Measurements from ENCODE around the gene RPS6KA3. TPM values are rescaled to one million over a fixed set of nuclear protein-coding genes. Genes with fewer than 3 reads are reported as not detected.
"Not testable (repeated sequence)": the region's sequence is repeated elsewhere in the genome, so short reads cannot be mapped to it uniquely, and the experiment has no call there.

The RPS6KA3 gene
- polyA plus RNA-seq, 1 of the 3 experiments (the other 2 are of a cell fraction) = 14.3 TPM

GRCh38 chrX:20251691-20252090, 15.0 kb downstream of the RPS6KA3 start (continued):
- TF ChIP-seq CTCF (IDR thresholded peaks at IDR 0.05) = no peak

DNA sequence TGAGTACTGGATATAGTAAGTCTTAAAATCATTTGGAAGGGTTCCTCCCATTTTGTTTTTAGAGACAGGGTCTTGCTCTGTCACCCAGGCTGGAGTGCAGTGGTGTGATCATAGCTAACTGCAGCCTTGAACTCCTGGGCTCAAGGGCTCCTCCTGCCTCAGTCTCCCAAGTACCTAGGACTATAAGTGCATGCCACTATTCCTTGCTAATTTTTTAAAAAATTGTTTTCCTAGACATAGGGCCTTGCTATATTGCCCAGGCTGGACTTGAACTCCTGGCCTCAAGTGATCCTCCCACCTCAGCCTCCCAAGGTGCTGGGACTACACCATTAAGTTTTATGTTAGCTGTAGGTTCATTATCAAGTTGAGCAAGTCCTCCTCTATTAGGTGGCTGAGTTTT, 16.6 kb downstream of the RPS6KA3 start:
- H3K36me3 ChIP-seq (replicated peaks in 1 of 2; ENCODE audit: control insufficient read depth in 1 of 2, insufficient read depth in 2 of 2, low read length in 1 of 2); CTCF ChIA-PET: not testable (repeated sequence)
- peaks cover 44% of the 10 kb centered on the region for H3K79me2 ChIP-seq (ENCODE audit: insufficient read depth)

GRCh38 chrX:20248592-20249192, 18.0 kb downstream of the RPS6KA3 start:
- TF ChIP-seq, protein P1, sequence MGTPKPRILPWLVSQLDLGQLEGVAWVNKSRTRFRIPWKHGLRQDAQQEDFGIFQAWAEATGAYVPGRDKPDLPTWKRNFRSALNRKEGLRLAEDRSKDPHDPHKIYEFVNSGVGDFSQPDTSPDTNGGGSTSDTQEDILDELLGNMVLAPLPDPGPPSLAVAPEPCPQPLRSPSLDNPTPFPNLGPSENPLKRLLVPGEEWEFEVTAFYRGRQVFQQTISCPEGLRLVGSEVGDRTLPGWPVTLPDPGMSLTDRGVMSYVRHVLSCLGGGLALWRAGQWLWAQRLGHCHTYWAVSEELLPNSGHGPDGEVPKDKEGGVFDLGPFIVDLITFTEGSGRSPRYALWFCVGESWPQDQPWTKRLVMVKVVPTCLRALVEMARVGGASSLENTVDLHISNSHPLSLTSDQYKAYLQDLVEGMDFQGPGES (IDR thresholded peaks at IDR 0.05; ENCODE audit: low read depth, low read length) = no peak
- no peaks in the 10 kb centered on the region for H3K27me3 ChIP-seq (ENCODE audit: insufficient read depth)
- H3K27ac ChIP-seq (ENCODE audit: low read depth in 2 of 2, low read length in 1 of 2) = no peak overlapping the region
- no peaks in the 10 kb centered on the region for H3K9me3 ChIP-seq
- CTCF ChIA-PET = interaction anchor here (1.0 kb wide), 1 partner anchor 12 kb away, joined by 4 read pairs; no protein-coding TSS in a partner anchor
- POLR2A ChIA-PET = no interaction called here
- WGBS (ENCODE audit: low lambda C conversion rate) = 55% methylated on average over 7 of the region's 7 CpGs
- H3K4me1 ChIP-seq (ENCODE audit: control insufficient read depth in 1 of 2, insufficient read depth in 2 of 2, low read depth in 1 of 2, low read length in 1 of 2) = no peaks in the 10 kb centered on the region; a peak in 1 of 4 replicates
- no peak overlapping the region for H3K9ac ChIP-seq
- H3K79me2 ChIP-seq (ENCODE audit: insufficient read depth) = peaks cover 44% of the 10 kb centered on the region
- no peak overlapping the region for H3K4me2 ChIP-seq
- H3F3A ChIP-seq (replicated peaks; ENCODE audit: insufficient read depth) = peaks cover 4% of the 10 kb centered on the region
- peaks cover 0 to 7% of the 10 kb centered on the region in 2 experiments for H3K36me3 ChIP-seq (replicated peaks in 1 of 2; ENCODE audit: control insufficient read depth in 1 of 2, insufficient read depth in 2 of 2, low read length in 1 of 2)
- no peaks in the 10 kb centered on the region for H3K9me2 ChIP-seq
- 0 out of 2 replicates have a peak, but pooled peaks cover 18% of the 10 kb centered on the region for H4K20me1 ChIP-seq (ENCODE audit: insufficient read depth)
- no peak overlapping the region for H3K4me3 ChIP-seq (ENCODE audit: low read depth in 2 of 2, low read length in 1 of 2)
- DNase-seq = no peak
- no peak overlapping the region for H2AFZ ChIP-seq (ENCODE audit: low read depth)

More for the DNA sequence above, 16.6 kb downstream of the RPS6KA3 start:
- H4K20me1 ChIP-seq (ENCODE audit: insufficient read depth); H3K9me3 ChIP-seq; H3K9ac ChIP-seq; H3K4me3 ChIP-seq (ENCODE audit: low read depth in 2 of 2, low read length in 1 of 2); H3K4me2 ChIP-seq; H3K27me3 ChIP-seq (ENCODE audit: insufficient read depth); H2AFZ ChIP-seq (ENCODE audit: low read depth); POLR2A ChIA-PET; H3K27ac ChIP-seq (ENCODE audit: low read depth in 2 of 2, low read length in 1 of 2); H3K9me2 ChIP-seq; H3K4me1 ChIP-seq (ENCODE audit: control insufficient read depth in 1 of 2, insufficient read depth in 2 of 2, low read depth in 1 of 2, low read length in 1 of 2); DNase-seq; H3F3A ChIP-seq (replicated peaks; ENCODE audit: insufficient read depth): not testable (repeated sequence)

DNA sequence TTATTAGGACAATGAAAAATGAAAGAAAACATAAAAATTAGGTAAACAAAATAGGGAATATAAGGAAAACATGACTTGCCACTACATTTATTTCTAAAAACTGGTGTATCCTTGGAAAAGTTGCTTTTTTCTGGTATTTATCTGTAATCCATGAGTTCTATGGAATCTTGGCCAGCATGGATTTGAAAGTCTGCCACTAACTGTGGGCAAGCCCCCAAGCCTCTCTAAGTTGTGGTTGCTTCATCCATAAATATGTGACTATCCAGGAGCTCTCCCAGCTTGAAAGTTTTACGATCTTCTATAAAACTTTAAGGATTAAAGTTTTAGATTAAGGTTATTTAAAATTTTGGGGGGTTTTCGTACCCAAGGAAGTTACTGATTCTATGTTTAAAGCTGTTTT, 21.8 kb downstream of the RPS6KA3 start:
- H3K9me2 ChIP-seq = no peaks in the 10 kb centered on the region
- H3K4me2 ChIP-seq = no peak overlapping the region
- H3K9ac ChIP-seq = no peak overlapping the region
- H3K27ac ChIP-seq (ENCODE audit: low read depth in 2 of 2, low read length in 1 of 2) = no peak overlapping the region
- POLR2A ChIA-PET = no interaction called here
- no peak for DNase-seq
- H3K27me3 ChIP-seq (ENCODE audit: insufficient read depth) = no peaks in the 10 kb centered on the region
- WGBS (ENCODE audit: low lambda C conversion rate) = 41% methylated on average over 2 of the region's 2 CpGs
- H3K9me3 ChIP-seq = no peaks in the 10 kb centered on the region
- H4K20me1 ChIP-seq (ENCODE audit: insufficient read depth) = peaks cover 13% of the 10 kb centered on the region; the same call in 1 of the 2 replicates
- H3K36me3 ChIP-seq (replicated peaks in 1 of 2; ENCODE audit: control insufficient read depth in 1 of 2, insufficient read depth in 2 of 2, low read length in 1 of 2) = peaks cover 0 to 9% of the 10 kb centered on the region in 2 experiments
- no peak overlapping the region for H2AFZ ChIP-seq (ENCODE audit: low read depth)
- CTCF ChIA-PET = no interaction called here
- peaks cover 4% of the 10 kb centered on the region for H3F3A ChIP-seq (replicated peaks; ENCODE audit: insufficient read depth)
- no peak overlapping the region for H3K4me3 ChIP-seq (ENCODE audit: low read depth in 2 of 2, low read length in 1 of 2)
- no peaks in the 10 kb centered on the region; a peak in 2 of 4 replicates for H3K4me1 ChIP-seq (ENCODE audit: control insufficient read depth in 1 of 2, insufficient read depth in 2 of 2, low read depth in 1 of 2, low read length in 1 of 2)
- H3K79me2 ChIP-seq (ENCODE audit: insufficient read depth) = peaks cover 54% of the 10 kb centered on the region
- TF ChIP-seq EZH2phosphoT487 (IDR thresholded peaks at IDR 0.05; ENCODE audit: borderline replicate concordance, low read depth) = no peak
- no peak for TF ChIP-seq FOXM1 (IDR thresholded peaks at IDR 0.05; ENCODE audit: low read depth)
- TF ChIP-seq, protein P2, sequence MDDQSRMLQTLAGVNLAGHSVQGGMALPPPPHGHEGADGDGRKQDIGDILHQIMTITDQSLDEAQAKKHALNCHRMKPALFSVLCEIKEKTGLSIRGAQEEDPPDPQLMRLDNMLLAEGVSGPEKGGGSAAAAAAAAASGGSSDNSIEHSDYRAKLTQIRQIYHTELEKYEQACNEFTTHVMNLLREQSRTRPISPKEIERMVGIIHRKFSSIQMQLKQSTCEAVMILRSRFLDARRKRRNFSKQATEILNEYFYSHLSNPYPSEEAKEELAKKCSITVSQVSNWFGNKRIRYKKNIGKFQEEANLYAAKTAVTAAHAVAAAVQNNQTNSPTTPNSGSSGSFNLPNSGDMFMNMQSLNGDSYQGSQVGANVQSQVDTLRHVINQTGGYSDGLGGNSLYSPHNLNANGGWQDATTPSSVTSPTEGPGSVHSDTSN (IDR thresholded peaks at IDR 0.05) = no peak
- no peak for TF ChIP-seq TCF12 (IDR thresholded peaks at IDR 0.05)
- TF ChIP-seq ZBTB33 (IDR thresholded peaks at IDR 0.05; ENCODE audit: borderline replicate concordance, low read depth) = no peak
- TF ChIP-seq RFX5 (IDR thresholded peaks at IDR 0.05; ENCODE audit: low read length) = no peak
- TF ChIP-seq RXRA (IDR thresholded peaks at IDR 0.05; ENCODE audit: borderline replicate concordance, low read depth) = no peak
- TF ChIP-seq, protein P1 (IDR thresholded peaks at IDR 0.05; ENCODE audit: low read depth, low read length) = no peak
- TF ChIP-seq JUND (IDR thresholded peaks at IDR 0.05) = no peak
- TF ChIP-seq RAD21 (IDR thresholded peaks at IDR 0.05; ENCODE audit: low read length) = no peak
- no peak for TF ChIP-seq YY1 (IDR thresholded peaks at IDR 0.05; ENCODE audit: low read depth)

Measured in SK-N-SH (cell line).